Measurements from ENCODE around the gene KLHL29.

Gene KLHL29

DNA sequence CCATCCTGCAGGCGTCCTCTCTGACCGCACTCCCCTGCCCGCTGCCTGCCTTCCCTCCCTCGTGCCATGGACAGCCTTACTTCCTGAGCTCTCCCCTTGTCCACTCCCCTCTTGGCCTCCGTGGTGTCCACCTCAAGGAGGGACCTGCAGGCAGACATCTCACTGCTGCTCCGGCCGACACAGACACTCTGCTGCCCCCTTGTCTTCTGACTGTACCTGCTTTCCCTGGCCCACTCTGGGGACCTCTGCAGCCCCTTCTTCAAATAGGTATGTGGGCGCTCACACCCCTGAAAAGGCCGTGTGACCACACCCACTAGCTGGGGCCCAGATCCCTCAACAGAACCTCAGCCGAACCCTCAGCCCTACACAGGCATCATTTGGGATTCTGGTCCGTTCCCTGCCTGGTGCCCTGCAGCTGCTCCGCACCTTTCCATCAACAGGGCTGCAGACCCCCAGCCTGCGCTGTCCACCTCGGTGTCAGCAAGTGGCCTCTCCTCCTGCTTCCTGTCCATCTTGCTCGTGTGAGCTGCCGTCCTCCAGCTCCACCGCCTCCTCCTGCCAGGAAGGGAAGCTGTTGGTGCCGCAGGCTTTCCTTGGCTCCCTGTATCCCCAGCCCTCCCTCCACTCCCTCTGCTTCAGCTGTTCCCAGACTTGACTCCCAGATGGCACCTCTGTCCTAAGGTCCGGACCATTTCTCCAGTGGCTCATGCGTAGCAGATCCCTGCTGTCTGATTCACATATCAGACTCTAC, 94.1 kb downstream of the KLHL29 start:
- no peak for DNase-seq

DNA sequence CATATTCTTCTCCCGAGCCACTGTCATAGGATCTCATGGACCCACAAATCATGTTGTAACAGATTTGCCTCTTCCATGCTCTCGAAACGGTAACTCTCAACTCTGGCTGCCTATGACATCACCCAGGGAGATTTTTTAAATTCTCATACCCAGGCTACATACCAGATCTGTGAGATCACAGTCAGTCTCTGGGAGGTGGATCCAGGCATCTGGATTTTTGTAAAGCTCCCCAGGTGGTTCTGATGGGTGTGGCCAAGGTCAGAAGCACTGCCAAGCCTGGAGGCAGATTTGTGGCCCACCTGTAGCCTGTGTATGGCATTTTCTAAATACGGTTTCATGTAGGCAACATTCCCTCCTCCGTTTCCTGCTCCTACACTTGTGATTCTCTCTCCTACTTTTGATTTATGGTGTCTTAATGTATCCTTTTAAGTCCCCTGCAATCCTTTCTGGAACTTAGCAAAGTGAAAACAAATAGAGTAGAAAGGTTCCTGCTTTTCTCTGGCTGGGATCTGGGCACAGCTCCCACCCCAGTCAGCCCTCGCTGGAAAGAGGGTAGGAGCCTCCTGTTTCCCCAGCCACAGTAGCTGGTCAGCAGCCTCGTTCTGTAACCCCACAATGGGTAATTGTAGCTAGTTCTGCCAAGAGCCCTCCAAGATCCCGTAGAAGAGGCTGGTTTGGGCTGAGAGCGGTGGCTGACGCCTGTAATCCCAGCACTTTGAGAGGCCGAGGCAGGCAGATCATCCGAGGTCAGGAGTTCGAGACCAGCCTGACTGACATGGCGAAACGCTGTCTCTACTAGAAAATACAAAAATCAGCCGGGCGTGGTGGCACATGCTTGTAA, 96.2 kb downstream of the KLHL29 start:
- DNase-seq, result no peak

DNA sequence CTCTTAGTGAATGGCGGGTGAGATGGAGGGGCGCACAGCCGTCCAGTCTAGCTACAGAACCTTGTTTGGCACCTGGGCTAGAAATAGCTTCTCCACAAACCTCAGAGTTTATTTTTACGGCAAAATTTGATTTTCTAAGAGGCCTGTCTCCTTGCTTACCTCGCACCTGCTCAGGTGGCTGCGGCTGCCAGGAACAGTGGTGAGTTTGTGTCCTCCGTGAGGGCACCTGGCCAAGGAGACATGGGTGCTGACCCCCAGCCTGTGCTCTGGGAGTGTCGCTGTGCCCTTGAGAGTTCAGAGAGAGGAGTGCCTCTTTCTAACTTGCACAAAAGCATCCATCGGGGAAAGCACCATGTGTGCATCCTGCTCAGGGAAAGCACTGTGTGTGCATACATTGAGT, 97.2 kb downstream of the KLHL29 start:
- DNase-seq, result no peak

DNA sequence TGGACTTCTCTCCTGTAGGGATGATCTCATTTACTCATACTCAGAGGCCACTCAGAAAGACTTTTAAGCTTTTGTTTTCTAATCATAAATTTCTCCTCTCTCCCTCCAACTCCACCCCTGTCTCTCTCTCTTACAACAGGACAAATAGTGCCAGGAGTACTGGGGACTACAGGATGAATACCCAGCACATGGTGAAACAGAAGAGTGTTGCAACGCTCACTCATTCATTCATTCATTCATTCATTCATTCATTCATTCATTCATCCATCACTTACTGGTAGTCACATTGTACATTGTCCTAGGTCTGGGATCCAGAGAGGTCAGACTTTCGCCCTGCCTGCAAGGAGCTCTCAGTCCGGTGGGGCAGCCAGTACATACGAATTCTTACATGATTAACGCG, 97.6 kb downstream of the KLHL29 start:
- no peak for DNase-seq

DNA sequence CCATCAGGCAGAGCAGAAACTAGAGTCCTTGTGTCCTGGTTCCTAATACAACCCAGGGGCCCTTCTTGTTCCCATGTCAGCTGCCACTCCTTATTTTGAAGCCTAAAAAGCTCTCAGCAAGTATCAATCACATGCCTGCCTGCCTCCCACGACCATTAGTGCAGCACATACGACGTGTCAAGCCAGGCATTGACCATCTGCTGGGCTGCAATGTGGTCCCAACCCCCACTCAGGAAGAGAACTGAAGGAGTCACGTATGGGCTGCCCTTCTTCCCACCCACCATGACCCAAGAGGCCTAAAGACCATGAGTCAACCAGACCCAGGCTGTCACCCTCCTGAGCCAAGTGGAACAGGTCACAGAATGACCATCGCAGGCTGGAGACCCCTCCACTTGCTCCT, 98.8 kb downstream of the KLHL29 start:
- DNase-seq, result no peak

DNA sequence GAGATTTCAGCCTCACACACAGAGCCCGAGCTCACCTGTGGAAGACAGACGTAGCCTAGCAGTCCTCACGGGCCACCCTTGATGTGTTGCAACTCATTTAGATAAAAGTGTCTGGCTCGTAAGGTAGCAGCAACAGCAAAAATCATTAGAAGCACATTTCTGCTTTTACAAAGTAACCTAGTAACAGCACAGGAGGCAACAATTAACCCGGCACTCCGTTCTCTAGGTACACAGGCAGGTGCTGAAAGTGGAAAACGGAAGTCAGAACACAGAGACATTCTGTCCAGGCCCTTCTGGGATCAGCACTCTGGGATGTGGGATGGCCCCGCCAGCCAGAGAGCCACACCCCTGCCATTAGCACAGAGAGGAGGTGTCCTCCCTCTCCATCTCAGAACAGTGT, 99.3 kb downstream of the KLHL29 start:
- DNase-seq, result no peak

DNA sequence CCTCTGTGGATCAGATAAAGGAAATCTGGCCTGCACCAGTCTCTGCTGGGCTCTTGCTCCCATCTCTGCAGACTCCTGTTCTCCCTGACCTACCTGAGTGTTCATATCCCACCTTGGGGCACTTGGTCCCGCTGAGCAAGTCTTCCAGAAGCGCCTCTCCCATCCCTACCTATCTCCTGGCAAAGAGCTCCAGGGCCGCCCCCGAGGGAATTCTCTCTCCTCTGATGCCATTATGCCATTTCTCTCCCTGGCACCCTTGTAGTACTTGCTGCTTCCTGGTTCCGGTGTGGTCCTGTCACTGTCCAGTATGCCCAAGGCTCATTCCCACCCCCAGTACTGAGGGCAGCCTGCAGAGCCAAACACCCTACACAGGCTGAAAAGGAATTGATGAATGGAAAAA, 99.8 kb downstream of the KLHL29 start:
- no peak for DNase-seq

DNA sequence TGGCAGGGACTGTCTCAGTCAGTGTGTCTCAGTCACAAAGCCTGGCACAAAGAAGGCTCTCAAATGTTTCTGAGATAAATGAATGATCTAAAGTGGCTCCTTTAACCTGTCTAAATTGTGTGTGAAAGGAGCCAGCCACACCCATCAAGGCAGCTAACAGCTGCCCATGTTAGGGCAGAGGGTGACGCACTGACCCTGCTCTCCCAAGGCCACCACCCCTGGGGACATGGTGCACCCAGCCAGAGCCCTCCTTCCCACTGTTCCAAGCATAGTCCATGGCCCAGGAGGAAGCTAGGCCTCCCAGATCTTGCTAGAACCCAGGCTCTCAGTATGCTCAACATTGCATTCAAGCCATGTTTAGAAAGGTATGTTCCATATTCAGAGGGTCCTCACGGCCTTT, 100.3 kb downstream of the KLHL29 start:
- no peak for DNase-seq

DNA sequence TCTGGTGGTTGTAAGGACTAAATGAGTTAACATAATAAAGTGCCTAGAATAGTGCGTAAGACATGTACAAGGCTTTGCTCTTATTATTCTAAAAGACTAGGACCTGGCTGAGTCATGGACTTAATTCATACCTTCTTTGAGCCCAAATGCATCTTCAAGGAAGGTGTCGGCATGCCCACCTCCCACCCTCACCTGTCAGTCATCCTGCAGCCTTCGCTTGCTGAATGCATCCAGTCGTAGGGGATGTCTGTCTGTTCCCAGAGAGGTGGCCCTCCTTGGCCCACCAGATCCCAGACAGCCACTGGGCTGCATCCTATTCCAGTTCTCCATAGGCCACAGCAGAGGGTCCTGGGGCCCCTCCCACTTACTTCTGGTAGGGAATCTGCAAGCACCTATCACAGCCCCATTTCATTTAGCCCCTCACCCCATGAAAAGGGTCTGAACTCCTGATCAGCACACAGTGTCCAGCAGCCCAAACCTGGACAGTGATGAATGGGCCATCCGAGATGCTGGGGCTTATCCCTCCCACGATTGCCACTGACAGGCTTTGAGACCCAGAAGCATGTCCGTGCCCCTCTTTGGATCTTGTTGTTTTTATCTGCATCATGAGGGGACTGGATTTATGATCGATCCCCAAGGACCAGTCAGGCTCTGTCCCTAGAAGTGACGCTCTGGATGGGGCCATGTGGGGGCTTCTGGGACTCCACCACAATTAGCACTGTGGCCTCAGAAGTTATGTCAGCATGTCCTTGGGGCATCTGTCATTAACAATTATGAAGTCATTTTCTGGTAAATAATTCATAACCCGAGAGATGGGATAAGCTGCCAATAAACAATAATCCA, 101.1 kb downstream of the KLHL29 start:
- DNase-seq, result no peak

DNA sequence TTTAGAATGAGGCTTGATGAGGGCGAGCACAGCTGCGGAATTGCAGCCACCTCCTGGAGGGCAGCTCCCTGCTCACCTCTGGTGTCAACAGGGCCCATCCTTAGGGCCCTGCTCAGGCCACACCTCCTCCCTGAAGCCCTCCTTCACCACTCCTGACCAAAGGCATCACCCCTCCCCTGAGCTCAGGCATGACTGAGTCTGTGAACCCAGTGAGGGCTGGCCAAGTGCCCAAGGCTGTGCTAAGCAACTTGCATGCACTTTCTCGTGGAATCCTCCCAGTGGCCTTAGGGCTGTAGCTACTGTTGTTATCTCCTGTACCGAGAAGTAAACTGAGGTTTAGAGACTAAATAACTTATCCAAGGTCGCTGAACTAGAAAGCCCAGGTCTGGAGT, 101.7 kb downstream of the KLHL29 start:
- no peak for DNase-seq

DNA sequence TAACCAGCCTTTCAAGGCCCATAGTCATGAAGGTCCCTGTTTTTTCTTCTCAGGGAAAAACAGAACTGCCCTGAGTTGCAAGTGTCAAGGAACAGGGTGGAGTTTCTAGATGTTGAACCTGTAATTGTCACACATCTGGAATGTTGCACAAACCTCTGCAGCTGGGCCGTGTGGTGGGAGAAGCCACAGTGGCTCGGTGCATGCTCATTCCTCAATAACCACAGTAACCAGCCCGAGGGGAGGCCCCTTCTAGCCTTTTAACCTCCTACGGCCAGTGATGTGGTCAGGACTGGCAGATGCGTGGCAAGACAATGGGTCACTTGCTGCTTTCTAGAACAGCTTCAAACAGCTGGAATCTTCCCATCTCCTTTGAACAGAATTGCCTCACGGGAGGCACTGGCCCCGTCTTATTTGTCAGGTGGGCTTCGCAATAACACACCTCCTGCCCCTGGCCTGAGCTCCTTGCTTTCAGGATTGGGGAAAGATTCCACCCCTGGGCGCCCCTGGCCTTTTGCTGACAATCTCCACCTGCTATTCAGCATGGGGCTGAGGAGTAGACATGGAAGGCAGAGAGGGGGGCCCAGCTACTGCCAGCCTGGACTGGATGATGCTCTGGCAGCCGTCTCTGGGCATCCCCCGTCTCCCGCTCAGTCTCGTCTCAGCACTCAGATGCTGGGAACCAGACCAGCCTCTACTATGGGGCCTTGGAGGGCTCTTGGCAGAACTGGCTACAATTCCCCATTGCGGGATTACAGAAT, 102.9 kb downstream of the KLHL29 start:
- no peak for DNase-seq

DNA sequence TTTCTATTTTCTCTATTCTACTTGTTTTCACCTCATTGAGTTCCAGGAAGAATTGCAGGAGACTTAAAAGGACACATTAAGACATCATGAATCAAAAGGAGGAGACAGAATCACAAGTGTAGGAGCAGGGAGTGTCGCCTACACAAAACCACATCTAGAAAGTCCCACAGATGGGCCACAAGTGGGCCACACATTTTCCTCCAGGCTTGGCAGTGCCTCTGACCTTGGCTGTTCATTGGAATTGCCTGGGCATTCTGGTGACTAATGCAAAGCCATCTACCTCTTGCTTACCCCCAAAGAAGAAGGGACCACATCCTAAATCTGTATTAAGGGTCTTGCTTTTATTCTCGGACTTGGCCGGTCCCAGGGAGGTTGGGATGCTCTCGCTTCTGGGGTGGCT, 103.6 kb downstream of the KLHL29 start:
- DNase-seq, result no peak

DNA sequence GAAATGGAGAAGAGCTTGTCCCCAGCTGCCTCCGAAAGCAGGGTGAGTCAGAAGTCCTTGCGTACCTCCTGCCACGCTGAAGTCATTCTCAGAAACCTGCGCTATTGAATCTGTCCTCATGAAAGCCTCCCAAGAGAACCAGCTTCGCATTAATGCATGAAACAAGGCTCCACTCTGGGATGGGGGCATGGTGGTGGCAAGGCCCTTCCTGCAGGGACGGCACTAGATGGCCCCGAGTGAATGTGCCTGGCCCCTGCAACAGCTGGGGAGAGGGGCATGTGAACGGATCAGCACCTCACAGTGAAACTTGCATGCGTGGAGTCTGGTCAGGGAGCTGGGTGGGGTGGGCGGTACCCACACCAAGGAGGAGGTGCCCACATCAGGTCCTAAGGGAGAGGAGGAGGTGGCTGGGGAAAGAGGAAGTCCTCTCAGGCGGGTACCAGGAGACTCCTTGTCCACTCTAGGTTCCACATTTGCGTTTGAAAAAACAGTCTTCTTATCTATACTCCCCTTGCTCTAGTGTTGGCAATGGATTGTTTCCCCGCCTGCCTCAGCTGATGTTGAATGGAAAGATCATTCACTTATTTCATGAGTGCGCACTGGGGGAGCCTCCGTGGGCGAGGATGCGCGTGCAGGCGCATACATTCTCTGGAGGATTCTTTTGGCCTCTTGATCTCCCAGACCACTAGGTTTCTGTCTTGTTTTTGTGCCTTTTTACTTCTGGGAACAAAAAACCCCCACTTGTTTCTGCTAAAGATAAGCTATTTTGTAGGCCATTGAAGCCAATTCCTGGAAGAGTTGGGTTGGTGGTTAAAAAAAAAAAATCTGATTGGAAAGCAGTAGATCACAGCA, 104.7 kb downstream of the KLHL29 start:
- no peak for DNase-seq

DNA sequence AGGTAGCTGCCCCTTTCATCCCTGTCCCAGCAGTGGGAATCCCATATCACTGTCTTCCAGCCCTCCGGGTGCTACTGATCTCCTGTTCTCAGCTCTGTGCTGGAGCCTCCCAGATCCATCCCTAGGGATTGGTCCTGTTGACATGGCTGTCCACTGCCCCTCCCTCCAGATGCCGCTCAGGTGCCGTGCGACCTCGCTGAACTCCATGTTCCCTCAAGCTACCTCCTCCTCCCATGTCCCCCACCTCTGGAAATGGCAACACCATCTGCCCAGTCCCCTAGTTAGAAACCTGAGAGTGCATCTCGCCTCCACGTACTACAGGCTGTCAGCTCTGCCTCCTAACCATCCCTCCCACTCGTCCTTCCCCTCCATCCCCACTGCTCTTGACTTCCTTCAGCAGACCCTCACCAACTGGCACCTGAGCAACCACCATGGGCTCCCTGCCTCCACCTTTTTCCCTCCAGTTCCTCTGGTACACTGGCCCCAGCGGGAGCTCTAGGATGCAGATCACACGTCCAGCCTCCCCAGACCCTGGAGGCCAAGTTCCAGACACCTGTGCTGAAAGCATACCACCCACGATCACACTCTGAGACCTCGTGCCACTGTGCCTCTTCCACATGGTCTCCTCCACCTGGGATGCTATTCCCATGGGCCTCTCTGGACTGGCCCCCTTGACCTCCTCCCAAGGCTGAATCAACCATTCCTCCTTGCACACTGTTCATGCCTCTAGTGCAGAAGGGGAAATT, 106.8 kb downstream of the KLHL29 start:
- DNase-seq, result no peak

DNA sequence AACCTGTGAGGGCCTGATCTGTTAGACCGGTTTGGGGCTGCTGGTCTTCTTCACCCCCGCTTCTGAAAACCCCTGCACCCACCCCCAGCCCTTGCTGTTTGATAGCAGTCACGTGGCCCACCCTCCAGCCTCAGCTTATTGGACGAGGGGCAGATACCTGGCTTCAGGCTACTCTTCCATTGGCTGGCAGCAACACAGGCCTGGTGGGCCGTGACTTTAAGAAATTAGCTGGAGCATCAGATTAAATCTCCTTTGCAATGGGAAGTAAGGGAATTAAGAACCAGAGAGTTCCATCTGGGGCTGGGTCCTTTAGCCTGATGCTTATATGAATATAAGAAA, 107.3 kb downstream of the KLHL29 start:
- no peak for DNase-seq

DNA sequence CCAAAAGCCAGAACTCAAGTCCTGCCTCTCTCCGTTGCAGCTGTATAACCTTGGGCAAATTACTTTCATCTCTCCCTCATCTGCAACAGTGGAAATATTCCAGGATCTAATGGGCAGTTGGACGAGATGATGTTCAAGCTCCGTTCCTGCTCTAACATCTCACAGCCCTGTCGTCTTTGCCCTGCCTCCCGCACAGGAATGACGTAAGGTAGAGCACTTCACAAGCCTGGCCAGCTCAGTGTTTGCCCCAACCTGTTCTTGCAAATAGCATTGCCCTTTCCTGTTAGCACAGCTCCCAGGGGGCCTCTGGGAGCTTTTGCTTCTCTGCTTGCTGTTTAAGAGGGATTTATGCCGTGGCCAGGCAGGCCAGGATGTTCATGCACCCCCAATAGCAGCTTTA, 107.9 kb downstream of the KLHL29 start:
- no peak for DNase-seq

DNA sequence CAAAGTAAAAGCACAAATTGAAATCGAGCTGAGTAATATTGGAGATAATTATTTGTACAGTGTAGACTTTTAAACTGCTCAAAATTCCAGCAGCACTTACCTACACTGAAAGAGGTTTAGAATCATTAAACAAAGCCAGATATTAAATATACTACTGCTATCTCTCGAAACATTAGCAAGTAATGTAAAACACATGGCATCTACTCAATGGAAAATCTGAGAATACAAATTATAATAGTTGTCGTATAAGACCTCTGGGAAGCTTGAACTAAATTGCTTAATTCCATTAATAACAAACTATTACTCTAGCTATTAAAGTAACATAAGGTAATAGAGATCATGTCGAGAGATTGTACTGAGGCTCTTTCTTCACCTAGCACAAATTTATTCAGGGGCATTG, 108.9 kb downstream of the KLHL29 start:
- DNase-seq, result no peak

DNA sequence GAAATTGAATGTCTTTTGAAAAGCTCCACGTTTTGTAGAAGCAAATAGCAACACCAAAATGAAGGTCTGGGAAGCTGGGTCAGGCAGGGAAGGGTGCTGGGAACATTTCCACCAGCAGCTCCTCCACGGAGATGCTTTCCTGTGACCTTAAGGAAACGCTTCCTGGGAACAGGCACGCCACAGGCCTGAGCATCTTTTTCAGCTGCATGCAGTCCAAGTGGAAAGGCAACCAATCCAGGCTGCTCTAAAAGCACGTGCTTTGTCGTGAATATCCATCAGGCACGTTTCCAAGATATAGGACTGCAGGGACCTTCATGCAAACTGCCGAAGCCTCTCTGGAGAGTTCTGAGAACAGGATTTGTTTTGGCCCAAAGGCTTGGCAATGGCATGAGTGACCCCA, 109.3 kb downstream of the KLHL29 start:
- DNase-seq, result no peak

DNA sequence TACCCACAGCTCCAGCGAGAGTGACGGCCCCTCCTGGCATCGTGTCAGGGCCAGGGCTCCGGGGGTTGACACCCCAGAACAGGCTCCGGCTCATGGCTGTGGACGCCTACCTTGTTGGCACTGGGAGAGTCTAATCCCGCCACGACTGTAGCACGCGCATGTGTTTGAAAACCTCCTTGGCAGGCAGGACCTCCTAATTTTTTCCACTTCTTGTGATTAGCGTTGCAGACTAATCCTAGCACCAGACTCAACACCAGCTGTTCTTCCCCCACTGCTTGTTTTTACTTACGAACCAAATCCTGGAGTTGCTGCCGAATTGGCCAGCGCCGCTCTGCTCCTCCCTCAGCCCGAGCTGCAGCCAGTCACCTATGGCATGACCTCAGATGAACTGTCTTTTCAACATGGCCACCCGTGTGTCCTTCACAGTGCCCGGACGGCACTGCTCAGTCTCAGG, 110.7 kb downstream of the KLHL29 start:
- no peak for DNase-seq

DNA sequence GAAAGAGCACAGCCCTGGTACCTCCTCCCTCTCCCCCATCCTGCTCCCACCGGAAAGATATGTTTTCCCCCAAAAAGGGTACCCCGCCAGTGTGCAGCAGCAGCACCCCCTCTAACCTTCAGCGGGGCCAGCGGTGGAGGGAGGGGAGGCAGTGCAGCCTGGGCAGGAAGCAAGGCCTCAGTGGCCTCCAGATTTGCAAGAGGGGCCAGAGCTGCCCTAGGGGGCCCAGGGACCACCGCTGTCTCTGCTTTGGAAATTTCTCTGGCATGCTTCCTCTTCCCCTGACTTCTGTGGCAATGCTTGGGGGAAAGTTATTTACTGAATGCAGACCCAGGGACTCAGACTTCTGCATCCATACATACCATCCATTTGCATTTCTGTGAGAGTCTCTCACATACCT, 111.5 kb downstream of the KLHL29 start:
- DNase-seq, result no peak

DNA sequence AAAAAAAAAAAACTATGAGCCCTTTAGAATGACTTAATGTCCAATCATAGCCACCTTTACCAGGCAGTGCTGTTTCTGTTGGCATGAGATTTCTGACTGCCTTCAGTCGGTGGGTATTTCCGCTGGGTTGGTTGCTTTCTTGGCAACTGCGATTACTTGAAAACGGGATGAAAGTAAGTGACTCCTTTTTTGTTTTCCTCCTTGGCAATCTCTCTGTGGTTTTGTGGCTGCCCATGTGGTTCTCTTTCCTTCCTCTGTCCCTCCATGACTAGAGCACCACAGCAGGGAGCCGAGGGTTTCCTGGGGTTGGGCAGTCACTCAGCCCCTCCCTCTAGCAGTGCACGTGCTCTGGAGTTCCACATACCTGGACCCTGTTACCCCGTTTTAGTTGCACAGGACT, 112.1 kb downstream of the KLHL29 start:
- DNase-seq, result no peak
